GM13977 (cell line): ENCODE data around the gene TMEM92.

ENCODE experiments used
- DNase-seq: peaks from one replicate; pipeline ENCODE4 v3.0.0; 2012; ENCODE audit warnings: low spot score
- CTCF ChIP-seq: IDR thresholded peaks from 2 replicates; pipeline ENCODE4 v1.5.1; 2012; ENCODE audit warnings: mild to moderate bottlenecking, control low read depth; ENCODE audit not compliant: insufficient read depth; ENCODE audit errors: extremely low read depth, missing control alignments
- in situ Hi-C: fragments of 300-500 bp; cut with MboI; formaldehyde crosslinking; loops from one replicate; pipeline ENCODE4 v1.12.0; 2022; ENCODE audit warnings: low sequenced_read_pairs, low pct_unique_long_range_greater_than_20kb, mixed read lengths, inconsistent platforms; ENCODE audit not compliant: unreplicated experiment

TMEM92 gene

GRCh38 chr17:50240851-50241250 lies 33.4 kb upstream of the TMEM92 start:
- TF ChIP-seq CTCF = no peak
- DNase-seq = no peak
- in situ Hi-C loops = no loop called here

- TF ChIP-seq CTCF = no peak
- in situ Hi-C loops = no loop called here
- DNase-seq = no peak
Observed at GRCh38 chr17:50241431-50241830, 32.8 kb upstream of the TMEM92 start.

- in situ Hi-C loops = no loop called here
- TF ChIP-seq CTCF = no peak
- DNase-seq = no peak
Observed at GRCh38 chr17:50244771-50245170, 29.5 kb upstream of the TMEM92 start.

- in situ Hi-C loops = no loop called here
- no peak for TF ChIP-seq CTCF
- DNase-seq = no peak
Observed at GRCh38 chr17:50248255-50248654, 26.0 kb upstream of the TMEM92 start.

- in situ Hi-C loops = no loop called here
- TF ChIP-seq CTCF = no peak
- DNase-seq = no peak
Observed at GRCh38 chr17:50252781-50253180, 21.5 kb upstream of the TMEM92 start.

GRCh38 chr17:50255766-50256635 lies 18.3 kb upstream of the TMEM92 start:
- DNase-seq = no peak
- TF ChIP-seq CTCF = no peak
- in situ Hi-C loops = no loop called here
